H9 (cell line): ENCODE data around the gene MMP19. TPM values are rescaled to one million over a fixed set of nuclear protein-coding genes. Genes with fewer than 3 reads are reported as not detected.
A peak's percentile ranks its signal among the peaks of the same experiment; 100 is the strongest.

Experiments used
- DNase-seq: peaks from one replicate; pipeline ENCODE4 v3.0.0-alpha.2; 2017
- H2AFZ ChIP-seq: one replicate; pipeline ENCODE4 v1.6.1; 2013; ENCODE audit warnings: mild to moderate bottlenecking, low read length, control low read depth, moderate library complexity
- H2AK5ac ChIP-seq: 2 replicates; pipeline ENCODE4 v1.6.1; 2013; ENCODE audit warnings: low read length, control low read depth, mixed read lengths; ENCODE audit not compliant: insufficient read length
- H2BK120ac ChIP-seq: one replicate; pipeline ENCODE4 v1.6.1; 2013; ENCODE audit warnings: low read depth, mild to moderate bottlenecking, low read length, control low read depth, inconsistent platforms; ENCODE audit not compliant: poor library complexity, severe bottlenecking
- H2BK12ac ChIP-seq: 2 replicates; pipeline ENCODE4 v1.6.1; 2013; ENCODE audit warnings: low read length, control low read depth, mixed read lengths, low read depth; ENCODE audit not compliant: insufficient read length
- H2BK15ac ChIP-seq: 2 replicates; pipeline ENCODE4 v1.6.1; 2013; ENCODE audit warnings: low read depth, low read length, control low read depth
- H2BK20ac ChIP-seq: one replicate; pipeline ENCODE4 v1.6.1; 2013; ENCODE audit warnings: low read depth, mild to moderate bottlenecking, low read length, control low read depth, inconsistent platforms; ENCODE audit not compliant: poor library complexity, severe bottlenecking
- H2BK5ac ChIP-seq: 2 replicates; pipeline ENCODE4 v1.6.1; 2013; ENCODE audit warnings: low read length, control low read depth, mixed read lengths; ENCODE audit not compliant: insufficient read length
- H3K14ac ChIP-seq: 2 replicates; pipeline ENCODE4 v1.6.1; 2013; ENCODE audit warnings: low read length, control low read depth; ENCODE audit not compliant: insufficient read depth
- H3K18ac ChIP-seq: 2 replicates; pipeline ENCODE4 v1.6.1; 2013; ENCODE audit warnings: low read depth, mild to moderate bottlenecking, mixed read lengths, low read length, control low read depth; ENCODE audit not compliant: insufficient read length
- H3K23ac ChIP-seq: 2 replicates; pipeline ENCODE4 v1.6.1; 2013; ENCODE audit warnings: low read length, control low read depth, mixed read lengths, low read depth; ENCODE audit not compliant: insufficient read length
- H3K23me2 ChIP-seq: 2 replicates; pipeline ENCODE4 v1.6.1; 2013; ENCODE audit warnings: low read depth, mild to moderate bottlenecking, mixed read lengths, low read length, control low read depth; ENCODE audit not compliant: insufficient read length, poor library complexity, severe bottlenecking
- H3K27ac ChIP-seq: 2 replicates; pipeline ENCODE4 v1.5.1; 2013; ENCODE audit warnings: low read length, control low read depth, mixed read lengths, low read depth; ENCODE audit not compliant: insufficient read length
- H3K27me3 ChIP-seq: 2 replicates; pipeline ENCODE4 v1.6.1; 2013; ENCODE audit warnings: low read length, control low read depth, inconsistent platforms; ENCODE audit not compliant: insufficient read depth
- H3K4ac ChIP-seq: 2 replicates; pipeline ENCODE4 v1.6.1; 2013; ENCODE audit warnings: low read depth, mild to moderate bottlenecking, control low read depth, inconsistent platforms, low read length, moderate library complexity
- H3K4me1 ChIP-seq: 2 replicates; pipeline ENCODE4 v1.6.1; 2013; ENCODE audit warnings: low read length, control low read depth, inconsistent platforms; ENCODE audit not compliant: insufficient read depth
- H3K4me2 ChIP-seq: 2 replicates; pipeline ENCODE4 v1.6.1; 2013; ENCODE audit warnings: low read length, control low read depth, mixed read lengths; ENCODE audit not compliant: insufficient read length, insufficient read depth
- H3K56ac ChIP-seq: 2 replicates; pipeline ENCODE4 v1.6.1; 2013; ENCODE audit warnings: low read depth, mild to moderate bottlenecking, mixed read lengths, low read length, control low read depth; ENCODE audit not compliant: insufficient read length
- H3K79me1 ChIP-seq: 2 replicates; pipeline ENCODE4 v1.6.1; 2013; ENCODE audit warnings: low read depth, mild to moderate bottlenecking, moderate library complexity, low read length, control low read depth, inconsistent platforms; ENCODE audit not compliant: insufficient read depth, poor library complexity, severe bottlenecking
- H3K79me2 ChIP-seq: 2 replicates; pipeline ENCODE4 v1.6.1; 2013; ENCODE audit warnings: low read length, control low read depth, inconsistent platforms; ENCODE audit not compliant: insufficient read depth
- H3K9ac ChIP-seq: 2 replicates; pipeline ENCODE4 v1.6.1; 2013; ENCODE audit warnings: low read length, control low read depth, mixed read lengths; ENCODE audit not compliant: insufficient read length; ENCODE audit errors: extremely low read depth
- H3K9me3 ChIP-seq: one replicate; pipeline ENCODE4 v1.6.1; 2013; ENCODE audit warnings: low read depth, low read length, inconsistent platforms; ENCODE audit not compliant: control insufficient read depth
- H3T11ph ChIP-seq: one replicate; pipeline ENCODE4 v1.6.1; 2013; ENCODE audit warnings: mild to moderate bottlenecking, low read length, control low read depth, inconsistent platforms
- H4K20me1 ChIP-seq: one replicate; pipeline ENCODE4 v1.6.1; 2013; ENCODE audit not compliant: control insufficient read depth, insufficient read length, insufficient read depth
- H4K5ac ChIP-seq: 2 replicates; pipeline ENCODE4 v1.6.1; 2013; ENCODE audit warnings: low read depth, mild to moderate bottlenecking, mixed read lengths, low read length, control low read depth; ENCODE audit not compliant: insufficient read length
- H4K8ac ChIP-seq: replicated peaks from 2 replicates; pipeline ENCODE4 v1.6.1; 2013; ENCODE audit warnings: low read length, control low read depth, mixed read lengths, low read depth; ENCODE audit not compliant: insufficient read length
- H4K91ac ChIP-seq: 2 replicates; pipeline ENCODE4 v1.6.1; 2013; ENCODE audit warnings: low read depth, mild to moderate bottlenecking, moderate library complexity, mixed read lengths, low read length, control low read depth; ENCODE audit not compliant: insufficient read length
- H3K27ac Mint-ChIP-seq, 3 experiments: 2 replicates in 2 of 3; 3 replicates in 1 of 3; pipeline ENCODE4 v1.8.0; 2020 to 2021; ENCODE audit warnings: mixed read lengths in 3 of 3, mild to moderate bottlenecking in 1 of 3, moderate library complexity in 1 of 3
- H3K27me3 Mint-ChIP-seq: 2 replicates; pipeline ENCODE4 v1.8.0; 2021; ENCODE audit warnings: low read depth, mild to moderate bottlenecking, moderate library complexity, mixed read lengths
- H3K36me3 Mint-ChIP-seq, 3 experiments: 2 replicates in 2 of 3; 3 replicates in 1 of 3; pipeline ENCODE4 v1.8.0; 2020 to 2021; ENCODE audit warnings: low read depth in 3 of 3, mixed read lengths in 3 of 3; ENCODE audit not compliant: insufficient read depth in 1 of 3
- H3K4me1 Mint-ChIP-seq, 2 experiments: 2 replicates each; pipeline ENCODE4 v1.8.0; 2020; ENCODE audit warnings: mixed read lengths in 2 of 2
- H3K4me3 Mint-ChIP-seq, 2 experiments: 2 replicates in 1 of 2; 3 replicates in 1 of 2; pipeline ENCODE4 v1.8.0; 2020 to 2021; ENCODE audit warnings: mild to moderate bottlenecking in 2 of 2, mixed read lengths in 2 of 2, moderate library complexity in 1 of 2
- H3K9me3 Mint-ChIP-seq, 2 experiments: 2 replicates in 1 of 2; 3 replicates in 1 of 2; pipeline ENCODE4 v1.8.0; 2020; ENCODE audit warnings: mild to moderate bottlenecking in 2 of 2, mixed read lengths in 2 of 2, moderate library complexity in 1 of 2
- CTCF ChIP-seq: fragments of 200-600 bp; sonication (generic); conservative IDR thresholded peaks from 3 replicates; pipeline ENCODE4 v1.8.0; 2021; ENCODE audit warnings: antibody characterized with exemption, mild to moderate bottlenecking
- WGBS: extraction: QIAGEN DNeasy Blood & Tissue Kit; methylation state at CpG from one replicate; pipeline ENCODE4 v1.1.7; 2013; ENCODE audit warnings: missing lambda C conversion rate, low lambda C conversion rate, mixed read lengths; ENCODE audit not compliant: insufficient read length; ENCODE audit errors: extremely low coverage; 5-methylcytosine and 5-hydroxymethylcytosine counted together
- total RNA-seq: library from RNA; stranded (reverse); gene quantifications from 2 replicates; pipeline ENCODE4 v1.2.1, GENCODE V29; 2021

MMP19 gene
- total RNA-seq, 1 experiment from 2014 or later = 1.7 TPM

DNA sequence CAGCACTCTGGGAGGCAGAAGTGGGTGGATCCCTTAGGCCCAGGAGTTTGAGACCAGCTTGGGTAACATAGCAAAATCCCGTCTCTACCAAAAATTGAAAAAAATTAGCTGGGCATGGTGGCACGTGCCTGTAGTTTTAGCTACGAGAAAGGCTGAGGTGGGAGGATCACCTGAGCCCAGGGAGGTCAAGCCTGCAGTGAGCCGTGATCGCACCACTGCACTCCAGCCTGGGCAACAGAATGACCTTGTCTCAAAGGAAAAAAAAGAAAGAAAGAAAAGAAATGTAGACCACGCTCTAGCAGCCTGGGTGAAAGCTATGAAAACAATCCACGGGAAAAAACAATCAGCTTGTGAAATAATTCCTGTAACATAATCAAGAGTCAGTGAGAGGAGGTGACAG, 54.2 kb downstream of the MMP19 start:
- H3K9me3 ChIP-seq = no peaks in the 10 kb centered on the region
- no peak overlapping the region for H2BK15ac ChIP-seq
- H4K20me1 ChIP-seq = no peaks in the 10 kb centered on the region
- no peak overlapping the region for H4K8ac ChIP-seq
- no peak overlapping the region for H3K4me2 ChIP-seq
- TF ChIP-seq CTCF = no peak
- H3K36me3 Mint-ChIP-seq = peaks cover 40 to 90% (median 86%) of the 10 kb centered on the region in 3 experiments
- no peak overlapping the region for H3K4ac ChIP-seq
- H3K79me1 ChIP-seq = no peaks in the 10 kb centered on the region
- H3K23ac ChIP-seq = no peak overlapping the region
- H3K27me3 ChIP-seq = no peaks in the 10 kb centered on the region
- H3K14ac ChIP-seq = no peak overlapping the region
- WGBS = no CpG with 5 or more reads among the region's 7 CpGs
- no peak overlapping the region for H2BK20ac ChIP-seq
- no peaks in the 10 kb centered on the region for H3K4me1 Mint-ChIP-seq
- no peaks in the 10 kb centered on the region for H3K23me2 ChIP-seq
- no peak overlapping the region for H3K4me3 Mint-ChIP-seq
- peak overlapping the region in 2 of 3 experiments; percentile 12 to 46; a peak in 2 of 7 replicates for H3K27ac Mint-ChIP-seq
- H2BK12ac ChIP-seq = no peak overlapping the region
- H3K79me2 ChIP-seq = no peaks in the 10 kb centered on the region
- no peak overlapping the region for H3K9ac ChIP-seq
- H4K5ac ChIP-seq = no peak overlapping the region
- H2AK5ac ChIP-seq = no peak overlapping the region
- H2AFZ ChIP-seq = no peak overlapping the region
- H2BK120ac ChIP-seq = no peak overlapping the region
- H3K56ac ChIP-seq = no peak overlapping the region
- H3K27ac ChIP-seq = no peak overlapping the region
- no peaks in the 10 kb centered on the region for H3K9me3 Mint-ChIP-seq
- no peak overlapping the region for H4K91ac ChIP-seq
- no peaks in the 10 kb centered on the region for H3K4me1 ChIP-seq
- H3K27me3 Mint-ChIP-seq = no peaks in the 10 kb centered on the region
- H3T11ph ChIP-seq = no peak overlapping the region
- DNase-seq = no peak
- no peak overlapping the region for H2BK5ac ChIP-seq
- no peak overlapping the region for H3K18ac ChIP-seq

Other genes with a start within 250 kb of the MMP19 start
- gene OR10P1, start 206.0 kb downstream of the MMP19 start, total RNA-seq = not detected in 2 replicates
- gene ITGA7, start 135.0 kb downstream of the MMP19 start, total RNA-seq = 114 and 119 TPM in 2 replicates
- 104 and 108 TPM in 2 replicates for gene BLOC1S1, start 126.9 kb downstream of the MMP19 start, total RNA-seq
- 4.0 and 6.6 TPM in 2 replicates for gene RDH5, start 122.5 kb downstream of the MMP19 start, total RNA-seq
- gene CD63, start 113.9 kb downstream of the MMP19 start, total RNA-seq = 581 and 589 TPM in 2 replicates
- 31.2 and 31.8 TPM in 2 replicates for gene GDF11, start 99.8 kb downstream of the MMP19 start, total RNA-seq
- 122 and 127 TPM in 2 replicates for gene SARNP, start 25.2 kb downstream of the MMP19 start, total RNA-seq
- gene ORMDL2, start 24.9 kb downstream of the MMP19 start, total RNA-seq = 51.3 and 53.1 TPM in 2 replicates
- gene DNAJC14, start 13.3 kb downstream of the MMP19 start, total RNA-seq = 33.7 and 37.1 TPM in 2 replicates
- gene PYM1, start 85.0 kb upstream of the MMP19 start, total RNA-seq = 58.1 and 58.9 TPM in 2 replicates
- gene DGKA, start 88.2 kb upstream of the MMP19 start, total RNA-seq = 24.1 and 25.9 TPM in 2 replicates
- 71.0 and 72.6 TPM in 2 replicates for gene PMEL, start 123.1 kb upstream of the MMP19 start, total RNA-seq
- gene CDK2, start 123.9 kb upstream of the MMP19 start, total RNA-seq = 53.1 and 60.8 TPM in 2 replicates
- 48.4 and 50.6 TPM in 2 replicates for gene RAB5B, start 131.1 kb upstream of the MMP19 start, total RNA-seq
- gene SUOX, start 154.3 kb upstream of the MMP19 start, total RNA-seq = 21.0 and 21.5 TPM in 2 replicates
- 13.0 and 13.9 TPM in 2 replicates for gene IKZF4, start 178.1 kb upstream of the MMP19 start, total RNA-seq
- 51.9 and 53.5 TPM in 2 replicates for gene RPS26, start 199.0 kb upstream of the MMP19 start, total RNA-seq
- 51.2 and 56.5 TPM in 2 replicates for gene ERBB3, start 237.2 kb upstream of the MMP19 start, total RNA-seq